ENCODE results near the gene CACNA2D1.

The CACNA2D1 gene

GRCh38 chr7:82223580-82223979 lies 220.0 kb downstream of the CACNA2D1 start:
- no peak for TF ChIP-seq PPARA (CRISPR knock-in tag; IDR thresholded peaks at IDR 0.05; ENCODE audit: borderline replicate concordance)
- no peak for ATAC-seq

GRCh38 chr7:82221152-82221674 lies 222.4 kb downstream of the CACNA2D1 start:
- no peak for TF ChIP-seq GLIS3 (CRISPR knock-in tag; IDR thresholded peaks at IDR 0.05)
- TF ChIP-seq ZFP3 (CRISPR knock-in tag; IDR thresholded peaks at IDR 0.05): no peak
- TF ChIP-seq ZNF565 (CRISPR knock-in tag; conservative IDR thresholded peaks at IDR 0.05; ENCODE audit: low read depth): no peak
- TF ChIP-seq ISL1 (CRISPR knock-in tag; IDR thresholded peaks at IDR 0.05): no peak
- TF ChIP-seq TSHZ2 (CRISPR knock-in tag; IDR thresholded peaks at IDR 0.05): no peak
- no peak for TF ChIP-seq BACH2 (CRISPR knock-in tag; IDR thresholded peaks at IDR 0.05; ENCODE audit: borderline replicate concordance)
- ATAC-seq: no peak

DNA sequence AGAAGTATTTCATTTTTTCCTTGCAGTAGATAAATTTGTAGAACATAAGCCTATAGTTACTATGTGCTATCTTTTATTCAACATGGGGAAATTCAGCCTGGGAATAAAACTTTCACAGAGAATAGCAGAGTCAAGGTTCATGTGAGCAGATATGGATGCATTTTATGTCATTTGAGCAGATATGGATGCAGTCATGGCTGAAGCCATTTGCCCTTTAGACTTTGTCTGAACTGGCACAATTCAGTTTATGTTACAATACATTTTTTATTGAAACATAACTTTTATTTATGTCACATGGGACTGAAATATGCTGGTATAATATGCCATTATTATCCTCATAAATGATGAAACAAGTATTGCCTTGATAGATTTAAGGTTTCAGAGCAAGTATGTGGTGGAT lies 231.1 kb downstream of the CACNA2D1 start:
- ATAC-seq: no peak
- no peak for TF ChIP-seq PPARA (CRISPR knock-in tag; IDR thresholded peaks at IDR 0.05; ENCODE audit: borderline replicate concordance)
- no peak for TF ChIP-seq BACH2 (CRISPR knock-in tag; IDR thresholded peaks at IDR 0.05; ENCODE audit: borderline replicate concordance)
- no peak for TF ChIP-seq CSRNP3 (CRISPR knock-in tag; IDR thresholded peaks at IDR 0.05)
- no peak for TF ChIP-seq ZNF70 (CRISPR knock-in tag; IDR thresholded peaks at IDR 0.05)
- TF ChIP-seq, protein P1, sequence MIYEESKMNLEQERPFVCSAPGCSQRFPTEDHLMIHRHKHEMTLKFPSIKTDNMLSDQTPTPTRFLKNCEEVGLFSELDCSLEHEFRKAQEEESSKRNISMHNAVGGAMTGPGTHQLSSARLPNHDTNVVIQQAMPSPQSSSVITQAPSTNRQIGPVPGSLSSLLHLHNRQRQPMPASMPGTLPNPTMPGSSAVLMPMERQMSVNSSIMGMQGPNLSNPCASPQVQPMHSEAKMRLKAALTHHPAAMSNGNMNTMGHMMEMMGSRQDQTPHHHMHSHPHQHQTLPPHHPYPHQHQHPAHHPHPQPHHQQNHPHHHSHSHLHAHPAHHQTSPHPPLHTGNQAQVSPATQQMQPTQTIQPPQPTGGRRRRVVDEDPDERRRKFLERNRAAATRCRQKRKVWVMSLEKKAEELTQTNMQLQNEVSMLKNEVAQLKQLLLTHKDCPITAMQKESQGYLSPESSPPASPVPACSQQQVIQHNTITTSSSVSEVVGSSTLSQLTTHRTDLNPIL (CRISPR knock-in tag; IDR thresholded peaks at IDR 0.05; ENCODE audit: low read depth): no peak
- TF ChIP-seq SNAI2 (CRISPR knock-in tag; IDR thresholded peaks at IDR 0.05): no peak
- TF ChIP-seq GLIS3 (CRISPR knock-in tag; IDR thresholded peaks at IDR 0.05): no peak
- TF ChIP-seq ZNF8 (CRISPR knock-in tag; IDR thresholded peaks at IDR 0.05): no peak
- no peak for TF ChIP-seq ZFP3 (CRISPR knock-in tag; IDR thresholded peaks at IDR 0.05)
- TF ChIP-seq ZFP30 (CRISPR knock-in tag; IDR thresholded peaks at IDR 0.05): no peak
- TF ChIP-seq ARNTL (CRISPR knock-in tag; IDR thresholded peaks at IDR 0.05; ENCODE audit: borderline replicate concordance, low read depth): no peak
- no peak for TF ChIP-seq CSDC2 (CRISPR knock-in tag; IDR thresholded peaks at IDR 0.05)
- TF ChIP-seq, protein P2, sequence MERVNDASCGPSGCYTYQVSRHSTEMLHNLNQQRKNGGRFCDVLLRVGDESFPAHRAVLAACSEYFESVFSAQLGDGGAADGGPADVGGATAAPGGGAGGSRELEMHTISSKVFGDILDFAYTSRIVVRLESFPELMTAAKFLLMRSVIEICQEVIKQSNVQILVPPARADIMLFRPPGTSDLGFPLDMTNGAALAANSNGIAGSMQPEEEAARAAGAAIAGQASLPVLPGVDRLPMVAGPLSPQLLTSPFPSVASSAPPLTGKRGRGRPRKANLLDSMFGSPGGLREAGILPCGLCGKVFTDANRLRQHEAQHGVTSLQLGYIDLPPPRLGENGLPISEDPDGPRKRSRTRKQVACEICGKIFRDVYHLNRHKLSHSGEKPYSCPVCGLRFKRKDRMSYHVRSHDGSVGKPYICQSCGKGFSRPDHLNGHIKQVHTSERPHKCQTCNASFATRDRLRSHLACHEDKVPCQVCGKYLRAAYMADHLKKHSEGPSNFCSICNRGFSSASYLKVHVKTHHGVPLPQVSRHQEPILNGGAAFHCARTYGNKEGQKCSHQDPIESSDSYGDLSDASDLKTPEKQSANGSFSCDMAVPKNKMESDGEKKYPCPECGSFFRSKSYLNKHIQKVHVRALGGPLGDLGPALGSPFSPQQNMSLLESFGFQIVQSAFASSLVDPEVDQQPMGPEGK (CRISPR knock-in tag; IDR thresholded peaks at IDR 0.05; ENCODE audit: borderline replicate concordance): no peak
- no peak for TF ChIP-seq ZC3H10 (CRISPR knock-in tag; IDR thresholded peaks at IDR 0.05)
- no peak for TF ChIP-seq ISL1 (CRISPR knock-in tag; IDR thresholded peaks at IDR 0.05)
- no peak for TF ChIP-seq ESRRG (CRISPR knock-in tag; IDR thresholded peaks at IDR 0.05)
- TF ChIP-seq TCF4 (CRISPR knock-in tag; IDR thresholded peaks at IDR 0.05; ENCODE audit: borderline replicate concordance): no peak
- TF ChIP-seq TSHZ2 (CRISPR knock-in tag; IDR thresholded peaks at IDR 0.05): no peak
- no peak for TF ChIP-seq TOX (CRISPR knock-in tag; IDR thresholded peaks at IDR 0.05; ENCODE audit: borderline replicate concordance)

Measured in SK-N-SH treated with all-trans-retinoic acid at 6 μM for 48 hours (cell line).